Fibroblast of the aortic adventitia (primary cell): ENCODE results near the gene C6orf52. TPM values are rescaled to one million over a fixed set of nuclear protein-coding genes. Genes with fewer than 3 reads are reported as not detected.
"Not testable (repeated sequence)": the region's sequence is repeated elsewhere in the genome, so short reads cannot be mapped to it uniquely, and the experiment has no call there.

Experiments
- DNase-seq: peaks from one replicate; pipeline ENCODE4 v3.0.0-alpha.2; 2010; ENCODE audit warnings: low read depth
- H3K4me3 ChIP-seq: 2 replicates; pipeline ENCODE4 v1.5.1; 2011; ENCODE audit warnings: low read depth, mild to moderate bottlenecking, control low read depth, low read length, moderate library complexity
- CTCF ChIP-seq: IDR thresholded peaks from 2 replicates; pipeline ENCODE4 v1.5.1; 2011; ENCODE audit warnings: mild to moderate bottlenecking, low read length, control low read depth, inconsistent platforms; ENCODE audit not compliant: insufficient read depth
- total RNA-seq: library from RNA; depleted of rRNA; stranded (reverse); fragments of >200 nt; gene quantifications from 2 replicates; pipeline ENCODE4 v1.2.3, GENCODE V29; 2012; ENCODE audit warnings: low replicate concordance

C6orf52 gene
- total RNA-seq, 1 donor = 0.27 TPM

GRCh38 chr6:10662742-10663141 is 31.7 kb downstream of the C6orf52 start:
- no peak overlapping the region for H3K4me3 ChIP-seq
- DNase-seq = no peak
- no peak for TF ChIP-seq CTCF

- H3K4me3 ChIP-seq = no peak overlapping the region
- no peak for TF ChIP-seq CTCF
- no peak for DNase-seq
Observed at GRCh38 chr6:10662207-10662606, 32.2 kb downstream of the C6orf52 start.

DNA sequence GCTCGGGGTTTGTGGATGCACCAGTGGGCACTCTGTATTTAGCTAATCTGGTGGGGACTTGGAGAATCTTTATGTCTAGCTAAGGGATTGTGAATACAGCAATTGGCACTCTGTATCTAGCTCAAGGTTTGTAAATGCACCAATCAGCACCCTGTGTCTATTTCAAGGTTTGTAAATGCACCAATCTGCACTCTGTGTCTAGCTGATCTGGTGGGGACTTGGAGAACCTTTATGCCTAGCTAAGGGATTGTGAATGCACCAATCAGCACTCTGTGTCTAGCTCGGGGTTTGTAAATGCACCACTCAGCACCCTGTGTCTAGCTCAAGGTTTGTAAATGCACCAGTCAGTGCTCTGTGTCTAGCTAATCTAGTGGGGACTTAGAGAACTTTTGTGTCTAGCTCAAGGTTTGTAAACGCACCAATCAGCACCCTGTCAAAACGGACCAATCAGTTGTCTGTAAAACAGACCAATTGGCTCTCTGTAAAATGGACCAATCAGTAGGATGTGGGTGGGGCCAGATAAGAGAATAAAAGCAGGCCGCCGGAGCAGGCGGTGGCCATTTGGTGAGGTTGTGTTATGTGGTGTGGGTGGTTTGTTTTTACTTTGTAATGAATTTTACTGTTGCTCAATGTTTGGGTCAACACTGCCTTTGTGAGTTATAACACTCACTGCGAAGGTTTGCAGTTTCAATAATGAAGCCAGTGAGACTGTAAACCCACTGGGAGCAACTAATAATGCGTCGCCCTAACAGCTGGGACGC is 33.8 kb downstream of the C6orf52 start:
- not testable (repeated sequence) for DNase-seq, H3K4me3 ChIP-seq

- TF ChIP-seq CTCF = no peak
- no peak for DNase-seq
- H3K4me3 ChIP-seq = peak overlapping the region; percentile 39
Observed at GRCh38 chr6:10659699-10660348, 34.6 kb downstream of the C6orf52 start.

DNA sequence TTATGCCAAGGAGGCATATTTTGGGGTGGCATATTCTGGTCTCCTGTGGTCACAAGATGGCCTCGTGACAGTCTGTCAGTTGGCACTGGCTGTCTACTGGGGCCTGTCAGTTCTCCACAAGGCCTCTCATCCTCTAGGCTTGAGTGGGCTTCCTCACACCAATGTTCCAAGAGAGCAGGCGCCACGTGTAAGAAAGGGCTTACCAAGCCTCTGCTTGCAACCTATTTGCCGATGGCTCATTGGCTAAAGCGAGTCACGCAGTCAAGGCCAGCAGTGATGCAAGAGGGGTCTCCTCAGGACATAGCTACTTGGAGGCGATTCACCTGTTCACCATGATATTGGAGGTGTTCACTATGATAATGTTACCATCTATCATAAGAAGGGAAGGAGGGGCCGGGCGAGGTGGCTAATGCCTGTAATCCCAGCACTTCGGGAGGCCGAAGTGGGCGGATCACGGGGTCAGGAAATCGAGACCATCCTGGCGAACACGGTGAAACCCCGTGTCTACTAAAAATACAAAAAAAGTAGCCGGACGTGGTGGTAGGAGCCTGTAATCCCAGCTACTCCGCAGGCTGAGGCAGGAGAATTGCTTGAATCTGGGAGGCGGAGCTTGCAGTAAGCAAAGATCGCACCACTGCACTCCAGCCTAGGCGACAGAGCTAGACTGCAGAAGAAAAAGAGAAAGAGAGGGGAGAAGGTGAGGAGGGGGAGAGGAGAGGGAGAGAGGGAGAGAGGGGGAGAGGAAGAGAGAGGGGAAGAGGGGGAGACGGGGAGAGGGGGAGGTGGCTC is 35.3 kb downstream of the C6orf52 start:
- H3K4me3 ChIP-seq = peak overlapping the region; percentile 39
- TF ChIP-seq CTCF = no peak
- no peak for DNase-seq

DNA sequence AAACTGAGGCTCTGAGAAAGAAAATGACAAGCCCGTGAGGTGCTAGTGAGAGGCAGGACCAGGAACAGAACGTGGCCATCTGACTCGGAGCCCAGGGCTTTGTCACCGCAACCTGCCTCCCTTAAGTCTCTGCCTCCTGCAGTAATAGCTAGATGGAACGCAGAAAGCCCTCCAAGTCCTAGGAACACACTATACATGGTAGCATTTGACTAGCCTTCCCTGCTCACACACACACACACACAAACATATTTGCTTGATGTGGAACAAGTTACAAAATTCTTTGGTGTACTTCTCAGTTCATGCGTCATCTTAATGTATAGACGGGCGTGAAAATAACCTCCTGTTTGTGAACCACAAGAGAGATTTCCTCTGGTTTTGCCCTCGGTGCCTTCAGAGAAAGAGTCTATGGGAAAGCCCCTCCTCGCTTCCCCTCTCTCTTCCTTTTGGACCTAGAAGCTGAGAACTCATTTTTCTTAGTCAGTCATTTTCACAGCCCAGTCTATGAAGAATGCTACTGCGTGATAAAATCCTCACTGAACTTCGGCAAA is 38.8 kb downstream of the C6orf52 start:
- TF ChIP-seq CTCF = no peak
- no peak for DNase-seq
- no peak overlapping the region for H3K4me3 ChIP-seq

DNA sequence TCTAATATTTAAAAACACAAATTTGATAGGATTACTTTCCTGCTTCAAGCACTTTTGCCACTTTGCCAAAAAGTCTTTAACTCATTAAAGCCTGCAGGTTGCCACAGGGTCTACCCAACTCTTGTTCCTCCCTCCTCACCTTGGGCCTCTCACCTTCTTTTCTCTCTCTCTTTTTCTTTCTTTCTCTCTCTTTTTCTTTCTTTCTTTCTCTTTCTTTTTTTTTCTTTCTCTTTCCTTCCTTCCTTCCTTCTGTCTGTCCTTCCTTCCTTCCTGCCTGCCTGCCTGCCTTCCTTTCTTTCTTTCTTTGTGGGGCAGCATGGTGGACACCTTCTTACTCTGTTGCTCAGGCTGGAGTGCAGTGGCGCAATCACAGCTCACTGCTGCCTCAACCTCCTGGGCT is 50.2 kb downstream of the C6orf52 start:
- H3K4me3 ChIP-seq = no peak overlapping the region
- no peak for DNase-seq
- TF ChIP-seq CTCF = no peak
